IPS-11a (cell line): ENCODE measurements around the gene SLC18A3.

Experiments
- H3K4me3 ChIP-seq: one replicate; pipeline ENCODE4 v1.5.1; 2013; ENCODE audit warnings: low read depth, low read length, control low read depth

SLC18A3 gene

DNA sequence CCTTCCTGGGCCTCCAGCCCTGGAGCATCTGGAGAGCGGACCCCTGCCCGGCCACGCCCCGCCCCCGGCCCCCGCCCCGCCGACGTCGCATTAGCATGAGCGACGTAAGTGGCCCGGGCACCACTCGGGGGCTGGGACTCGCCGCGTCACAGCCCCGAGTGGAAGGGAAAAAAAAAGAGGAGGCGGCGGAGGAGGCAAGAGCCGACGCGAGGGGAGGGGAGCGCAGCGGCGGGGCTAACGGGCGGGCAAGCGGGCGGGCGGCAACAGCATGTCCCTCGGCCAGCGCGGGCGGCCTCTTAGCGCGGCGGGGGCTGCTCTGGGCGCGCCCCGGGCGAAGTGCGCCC lies at the start of gene SLC18A3:
SLC18A3 (plus strand) TSS at position 197 of the 344 bp plus-strand sequence. CDS start 431 bp downstream, outside the sequence.
- peak within 1 kb of the TSS; percentile 53 for H3K4me3 ChIP-seq

DNA sequence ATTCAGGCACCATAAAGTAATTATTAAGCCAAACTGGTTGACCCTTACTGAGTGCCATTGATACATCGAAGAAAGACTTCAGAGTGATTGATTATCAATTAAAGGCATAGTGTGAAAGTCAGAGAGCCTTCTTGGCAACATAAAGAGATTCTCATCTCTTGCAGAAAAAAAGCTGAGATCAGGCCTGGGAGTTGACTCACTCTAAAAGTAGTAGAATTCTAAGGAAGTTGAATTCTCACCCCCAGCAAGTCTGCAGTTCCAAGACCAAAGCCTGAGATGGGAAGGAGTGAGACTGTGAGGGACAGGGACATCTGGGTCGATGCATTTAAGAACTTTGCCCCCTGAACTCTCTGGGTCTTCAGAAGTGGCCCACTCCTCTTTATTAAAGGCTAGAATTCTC lies 49.6 kb upstream of the SLC18A3 start:
- H3K4me3 ChIP-seq = no peak overlapping the region

DNA sequence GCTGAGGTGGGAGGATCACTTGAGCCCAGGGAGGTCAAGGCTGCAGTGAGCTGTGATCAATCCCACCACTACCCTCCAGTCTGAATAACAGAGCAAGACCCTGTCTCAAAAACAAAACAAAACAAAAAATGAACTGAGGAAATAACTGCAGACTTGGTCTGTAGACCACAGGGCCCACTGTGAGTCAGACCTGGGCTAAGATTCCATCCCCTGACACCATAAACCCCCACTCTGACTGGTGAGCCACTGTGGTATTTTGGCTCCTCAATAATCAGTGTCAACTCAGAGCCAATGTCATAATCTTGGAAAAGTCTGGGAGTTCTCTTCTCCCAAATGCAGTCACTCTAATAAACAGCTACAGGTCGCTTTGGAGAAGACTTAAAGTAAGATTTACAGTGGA lies 47.2 kb upstream of the SLC18A3 start:
- H3K4me3 ChIP-seq = no peak overlapping the region

DNA sequence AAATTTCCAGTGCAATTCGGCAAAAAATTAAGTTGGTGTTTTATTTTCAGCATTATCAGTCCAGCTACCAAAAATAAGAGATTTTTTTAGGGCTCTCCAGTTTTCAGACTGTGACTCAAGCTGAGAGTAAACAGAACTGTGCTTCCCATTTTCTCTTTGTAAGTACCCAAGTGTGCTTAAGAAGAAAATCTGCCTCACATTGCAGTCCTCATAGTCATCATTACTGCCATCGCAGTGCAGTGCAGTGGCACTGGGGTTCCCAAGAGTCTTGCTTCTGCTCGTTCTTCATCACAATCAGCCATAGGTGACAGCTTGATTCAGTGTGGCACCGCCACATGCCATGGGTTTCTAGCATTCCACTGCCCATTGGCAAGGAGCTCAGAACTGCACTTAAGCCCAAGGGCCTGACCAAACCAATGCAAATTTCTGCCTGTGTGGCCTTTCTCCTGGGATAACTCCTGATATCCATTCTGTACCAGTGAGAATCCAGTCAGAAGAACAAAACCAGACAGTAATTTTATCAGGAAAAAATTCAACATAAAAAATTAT lies 45.6 kb upstream of the SLC18A3 start:
- no peak overlapping the region for H3K4me3 ChIP-seq

DNA sequence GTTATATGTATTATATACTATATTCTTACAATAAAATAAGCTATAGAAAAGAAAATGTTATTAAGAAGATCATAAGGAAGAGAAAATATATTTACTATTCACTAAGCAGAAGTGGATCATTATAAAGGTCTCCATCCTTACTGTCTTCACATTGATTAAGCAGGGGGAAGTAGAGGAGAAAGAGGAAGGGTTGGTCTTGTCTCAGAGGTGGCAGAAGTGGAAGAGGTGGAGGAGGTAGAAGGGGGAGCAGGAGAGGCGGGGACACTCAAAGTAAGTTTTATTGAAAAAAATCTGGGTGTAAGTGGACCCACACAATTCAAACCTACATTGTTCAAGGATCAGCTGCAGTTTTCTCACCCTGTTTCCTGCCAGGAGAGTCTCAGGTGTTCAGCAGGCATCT lies 42.3 kb upstream of the SLC18A3 start:
- H3K4me3 ChIP-seq = no peak overlapping the region

DNA sequence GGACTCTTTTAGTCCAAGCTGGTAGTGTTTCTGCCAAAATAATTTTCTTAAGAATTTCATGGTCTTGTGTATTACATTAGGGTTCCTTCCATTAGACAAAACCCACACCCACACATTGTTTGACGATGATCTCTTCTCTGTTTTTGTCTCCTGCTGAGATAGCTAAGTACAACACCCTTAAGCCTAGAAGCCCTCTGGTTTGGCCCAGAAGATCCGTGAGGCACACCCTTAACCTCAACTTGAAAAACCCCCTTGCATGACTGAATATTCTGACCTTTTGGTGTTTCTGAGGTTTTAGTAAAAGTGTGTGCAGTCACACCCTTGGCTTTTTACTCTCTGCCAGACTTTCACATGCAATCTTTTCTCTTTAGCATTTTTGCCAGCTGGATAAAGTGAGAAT lies 41.9 kb upstream of the SLC18A3 start:
- no peak overlapping the region for H3K4me3 ChIP-seq

DNA sequence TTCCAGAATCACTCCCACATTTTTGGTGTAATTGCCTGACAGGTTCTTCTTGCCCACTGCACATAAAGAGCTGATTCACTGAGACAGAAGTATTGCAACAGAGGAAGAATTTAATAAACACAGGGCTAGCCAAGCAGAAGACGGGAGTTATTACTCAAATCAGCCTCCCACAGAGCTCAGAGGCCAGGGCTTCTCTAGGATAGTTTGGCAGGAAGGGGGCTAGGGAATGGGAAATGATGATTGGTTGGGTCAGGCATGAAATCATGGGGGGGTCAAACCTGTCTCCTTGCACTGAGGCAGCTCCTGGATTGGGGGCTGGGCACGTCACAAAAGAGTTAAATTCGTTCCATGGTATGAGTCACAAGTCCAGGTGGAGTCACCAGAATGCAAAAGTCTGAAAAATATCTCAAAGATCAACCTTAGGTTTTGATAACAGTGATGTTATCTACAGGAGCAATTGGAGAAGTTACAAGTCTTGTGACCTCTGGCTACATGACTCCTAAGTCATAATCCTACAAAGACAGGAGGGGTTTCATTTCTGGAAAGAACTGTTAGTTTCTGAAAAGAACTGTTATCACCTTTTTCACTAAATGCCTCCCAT lies 41.0 kb upstream of the SLC18A3 start:
- no peak overlapping the region for H3K4me3 ChIP-seq

DNA sequence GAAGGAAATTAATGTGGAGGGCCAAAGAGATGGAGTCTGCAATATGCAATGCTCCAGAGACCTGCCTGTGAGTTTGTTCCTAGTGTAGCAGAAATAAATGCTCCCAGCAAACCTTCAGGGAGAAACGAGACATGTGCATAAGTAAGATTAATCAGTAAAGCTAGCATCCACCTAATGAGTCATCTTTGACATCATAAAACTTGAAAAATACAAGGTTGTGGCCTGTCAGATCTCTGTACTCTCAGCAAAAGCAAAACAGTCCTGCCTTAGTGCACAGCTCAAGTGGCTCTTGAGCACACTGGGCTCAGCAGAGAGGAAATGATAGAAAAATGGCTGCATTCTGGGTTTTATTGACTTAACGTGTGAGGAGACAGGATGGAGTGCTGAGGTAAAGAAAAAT lies 38.7 kb upstream of the SLC18A3 start:
- no peak overlapping the region for H3K4me3 ChIP-seq

DNA sequence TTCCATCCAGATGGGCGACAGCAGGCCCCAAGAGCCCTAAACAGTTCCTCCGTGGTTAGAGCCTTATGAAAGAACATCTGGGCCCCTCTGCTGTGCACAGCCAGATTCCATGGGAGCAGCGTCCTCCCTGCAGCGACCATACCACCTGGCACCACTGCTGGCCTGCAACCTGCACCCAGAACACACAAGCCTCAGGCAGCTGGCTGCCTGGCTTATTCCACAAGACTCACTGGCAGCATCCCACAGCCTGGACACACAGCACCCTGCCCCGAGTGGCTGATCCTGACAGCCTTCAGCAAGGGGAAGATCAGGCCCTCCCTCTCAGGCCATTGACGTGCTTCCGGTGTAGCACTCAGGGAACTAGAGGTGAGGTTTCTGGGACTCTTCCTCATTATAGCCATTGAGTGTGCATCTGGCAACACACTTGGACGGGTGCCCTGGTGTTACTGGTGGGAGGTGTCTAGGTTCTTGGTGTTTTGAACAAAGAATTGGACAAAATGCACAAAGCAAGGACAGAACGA lies 37.5 kb upstream of the SLC18A3 start:
- no peak overlapping the region for H3K4me3 ChIP-seq

DNA sequence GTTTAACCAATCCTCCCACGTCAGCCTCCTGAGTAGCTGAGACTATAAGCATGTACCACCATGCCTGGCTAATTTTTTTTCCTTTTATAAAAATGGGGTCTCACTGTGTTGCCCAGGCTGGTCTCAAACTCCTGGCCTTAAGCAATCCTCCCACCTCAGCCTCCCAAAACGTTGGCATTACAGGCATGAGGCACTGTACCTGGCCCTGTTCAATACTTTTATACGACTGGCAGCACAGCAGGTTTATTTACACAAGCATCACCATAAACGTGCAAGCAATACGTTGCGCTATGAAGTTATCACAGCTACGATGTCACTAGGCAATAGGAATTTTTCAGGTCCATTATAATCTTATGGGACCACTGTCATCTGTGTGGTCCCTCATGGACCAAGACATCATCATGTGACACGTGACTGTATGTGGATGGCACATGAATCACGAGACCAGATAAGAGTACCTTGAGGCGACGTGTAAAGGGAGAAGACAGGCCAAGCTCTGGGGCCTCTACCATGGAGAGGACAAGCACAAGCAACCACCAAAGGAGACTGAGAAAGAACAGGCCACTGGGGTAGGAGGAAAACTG lies 34.5 kb upstream of the SLC18A3 start:
- H3K4me3 ChIP-seq = no peak overlapping the region

DNA sequence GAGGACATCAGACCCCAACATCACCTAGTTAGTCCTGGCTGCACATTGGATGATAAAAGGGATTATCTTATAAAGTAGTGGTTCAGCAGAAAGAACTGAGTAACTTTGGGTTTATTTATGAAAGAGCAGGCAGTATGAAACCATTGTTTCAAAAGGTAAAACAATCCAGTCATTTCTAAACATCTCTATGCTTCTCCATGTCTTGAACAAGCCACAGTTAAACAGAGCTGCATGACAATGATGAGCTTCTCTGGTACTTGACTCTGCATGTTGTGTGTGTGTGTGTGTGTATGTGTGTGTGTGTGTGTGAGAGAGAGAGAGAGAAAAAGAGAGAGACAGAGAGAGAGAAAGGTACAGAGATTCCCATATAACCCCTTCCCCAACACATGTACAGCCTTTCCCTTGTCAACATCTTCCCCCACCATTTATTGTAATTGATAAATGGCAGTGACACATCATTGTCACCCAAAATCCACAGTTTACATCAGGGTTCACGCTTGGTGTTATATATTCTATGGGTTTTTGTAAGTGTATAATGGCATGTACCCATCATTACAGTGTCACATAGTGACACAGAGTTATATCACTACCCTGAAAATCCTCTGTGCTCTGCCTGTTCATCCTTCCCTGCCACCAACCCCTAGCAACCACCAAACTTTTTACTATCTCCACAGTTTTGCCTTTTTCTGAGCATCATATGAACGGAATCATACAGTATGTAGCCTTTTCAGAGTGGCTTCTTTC lies 32.8 kb upstream of the SLC18A3 start:
- no peak overlapping the region for H3K4me3 ChIP-seq

DNA sequence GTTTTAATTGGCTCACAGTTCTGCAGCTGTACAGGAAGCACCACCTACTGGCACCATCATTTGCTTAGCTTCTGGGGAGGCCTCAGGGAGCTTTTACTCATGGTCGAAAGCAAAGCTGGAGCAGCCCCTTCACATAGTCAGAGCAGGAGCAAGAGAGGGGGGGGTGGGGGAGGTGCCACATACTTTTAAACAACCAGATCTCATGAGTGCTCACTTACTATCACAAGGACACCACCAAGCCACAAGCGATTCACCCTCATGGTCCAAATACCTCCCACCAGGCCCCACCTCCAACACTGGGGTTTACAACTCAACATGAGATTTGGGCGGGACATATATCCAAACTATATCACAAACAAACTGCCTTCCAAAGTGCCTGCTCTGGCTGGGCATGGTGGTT lies 31.7 kb upstream of the SLC18A3 start:
- H3K4me3 ChIP-seq = no peak overlapping the region

DNA sequence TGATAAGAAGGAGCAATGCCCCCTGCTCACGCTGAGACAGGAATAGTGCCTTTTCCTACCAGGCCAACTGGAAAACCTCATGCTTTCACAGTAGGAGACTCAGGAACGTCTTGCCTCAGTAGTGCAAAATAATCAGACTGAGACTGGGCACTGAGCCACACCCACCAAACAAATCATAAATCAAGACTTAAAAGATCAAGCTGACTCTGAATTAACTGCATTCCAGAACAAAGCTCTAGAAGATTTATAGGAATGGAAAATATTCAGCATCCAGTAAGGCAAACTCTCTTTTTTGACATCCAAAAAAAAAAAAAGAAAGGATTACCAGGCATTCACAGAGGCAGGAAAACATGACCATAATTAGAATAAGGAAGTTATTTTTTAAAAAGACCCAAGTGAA lies 30.5 kb upstream of the SLC18A3 start:
- no peak overlapping the region for H3K4me3 ChIP-seq

DNA sequence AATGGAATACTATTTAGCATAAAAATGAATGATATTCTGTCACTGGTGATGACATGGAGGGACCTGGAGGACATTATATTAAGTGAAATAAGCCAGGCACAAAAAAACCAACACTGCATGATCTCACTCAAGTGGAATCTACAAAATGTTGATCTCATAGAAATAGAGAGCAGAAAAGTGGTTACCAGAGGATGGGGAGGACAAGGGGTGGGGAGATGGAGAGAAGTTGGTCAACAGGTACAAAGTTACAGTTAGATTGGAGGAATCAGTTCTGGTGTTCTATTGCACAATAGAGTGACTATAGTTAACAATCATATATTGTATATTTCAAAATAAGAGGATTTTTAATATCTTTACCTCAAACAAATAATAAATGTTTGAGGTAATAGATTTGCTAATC lies 24.7 kb upstream of the SLC18A3 start:
- no peak overlapping the region for H3K4me3 ChIP-seq

DNA sequence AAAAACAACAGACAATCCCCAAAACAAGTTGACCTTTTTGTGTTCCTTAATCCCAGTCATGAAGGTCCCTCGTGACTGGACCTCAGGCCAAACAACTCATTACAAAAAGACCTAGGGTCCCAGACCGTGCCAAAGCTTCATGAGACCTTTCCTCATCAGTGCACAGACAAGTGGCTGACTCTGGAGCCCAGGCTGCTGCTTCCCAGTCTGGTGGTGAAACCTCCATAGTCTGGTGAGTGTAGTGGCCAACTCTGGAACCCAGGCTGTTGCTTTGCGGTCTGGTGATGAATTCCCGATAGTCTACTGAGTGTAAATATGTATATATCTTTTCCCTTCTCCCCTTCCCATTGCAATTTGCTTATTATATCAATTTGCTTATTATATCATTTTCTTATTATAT lies 22.1 kb upstream of the SLC18A3 start:
- H3K4me3 ChIP-seq = no peak overlapping the region

DNA sequence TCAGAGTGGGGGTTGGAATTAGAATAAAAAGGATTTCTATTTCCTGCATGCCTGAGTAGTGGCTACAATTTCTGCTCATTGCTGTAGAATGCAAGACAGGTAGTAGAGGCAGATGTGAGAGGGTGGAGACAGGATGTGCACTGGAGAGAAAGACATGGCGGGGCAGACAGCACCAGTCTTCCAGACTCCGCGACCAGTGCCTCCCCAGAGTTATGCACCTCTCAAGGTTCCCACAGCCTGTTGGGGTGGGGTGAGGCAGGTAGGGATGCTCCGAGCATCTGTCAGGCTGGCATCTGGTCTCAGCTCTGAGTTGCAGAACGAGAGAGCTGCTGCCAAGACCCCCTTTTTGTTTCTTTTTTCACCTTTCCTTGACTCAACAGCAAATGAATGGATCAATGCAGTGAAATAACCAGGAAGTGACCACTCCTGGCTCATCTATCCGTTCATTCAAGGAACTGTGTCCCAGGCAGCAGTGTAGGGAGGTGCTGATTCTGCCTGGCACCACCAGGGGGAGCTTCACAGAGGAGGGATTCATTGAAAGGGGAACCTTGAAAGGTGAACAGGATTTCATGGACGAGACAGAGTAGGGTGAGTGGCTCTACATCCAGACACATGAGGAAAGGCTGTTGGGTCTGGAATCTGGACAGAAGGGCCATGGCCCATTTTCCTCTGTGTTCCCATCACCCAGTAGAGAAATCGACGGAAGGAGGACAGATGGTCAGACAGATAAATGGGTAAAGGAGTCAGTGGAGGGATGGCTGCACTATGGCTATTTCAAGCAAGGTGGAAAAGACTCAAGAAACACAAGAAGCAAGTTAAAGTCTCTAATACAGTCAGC lies 17.2 kb upstream of the SLC18A3 start:
- H3K4me3 ChIP-seq = no peak overlapping the region

DNA sequence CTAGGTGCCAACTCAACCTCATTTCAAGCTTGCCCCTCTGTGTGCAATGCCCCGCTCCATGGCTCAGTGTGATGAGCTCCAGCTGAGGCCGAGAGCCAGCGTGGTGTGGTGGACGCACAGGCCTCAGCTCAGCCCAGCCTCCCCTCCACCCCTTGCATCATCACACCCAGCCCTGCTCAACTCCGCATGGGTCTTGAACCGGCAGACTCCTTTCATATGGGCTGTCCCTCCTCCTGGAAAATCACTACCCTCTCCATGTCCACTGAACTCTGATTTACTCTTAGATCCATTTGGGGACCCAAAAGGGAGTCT lies 16.6 kb upstream of the SLC18A3 start:
- H3K4me3 ChIP-seq = no peak overlapping the region

DNA sequence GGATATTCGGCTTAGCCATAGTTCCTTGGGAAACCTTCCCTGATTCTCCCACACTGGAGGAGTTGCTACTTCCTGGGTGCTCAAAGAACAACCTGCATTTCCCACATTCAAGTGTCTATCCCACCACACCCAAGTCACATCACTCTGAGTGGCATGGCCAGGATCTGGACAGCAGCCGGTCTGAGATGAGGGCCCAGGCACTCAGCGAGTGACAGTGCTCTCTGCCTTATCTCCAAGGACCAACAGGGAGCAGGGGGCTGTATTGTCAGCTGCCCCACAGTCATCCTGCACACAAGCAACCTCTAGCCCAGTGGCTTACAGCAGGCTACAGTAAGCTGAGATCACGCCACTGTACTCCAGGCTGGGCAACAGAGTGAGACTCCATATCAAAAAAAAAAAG lies 16.1 kb upstream of the SLC18A3 start:
- no peak overlapping the region for H3K4me3 ChIP-seq

DNA sequence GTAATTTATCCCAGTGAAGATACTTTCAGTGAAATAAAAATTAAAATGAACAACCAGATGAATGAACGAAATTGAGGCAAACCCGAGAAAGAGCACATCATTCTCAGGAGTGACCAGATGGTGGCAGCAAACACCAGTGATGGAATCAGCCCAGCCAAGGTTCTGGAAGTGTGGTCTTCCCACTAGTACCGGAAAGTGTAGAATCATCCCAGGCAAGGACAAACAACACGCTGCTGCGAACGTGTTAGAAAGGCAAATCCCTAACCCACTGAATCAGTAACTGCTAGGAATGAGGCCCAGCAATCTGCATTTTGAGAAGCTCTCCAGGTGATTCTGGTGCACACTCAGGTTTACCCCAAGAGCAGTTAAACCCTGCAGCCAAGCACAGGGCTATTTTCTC lies 15.5 kb upstream of the SLC18A3 start:
- no peak overlapping the region for H3K4me3 ChIP-seq

DNA sequence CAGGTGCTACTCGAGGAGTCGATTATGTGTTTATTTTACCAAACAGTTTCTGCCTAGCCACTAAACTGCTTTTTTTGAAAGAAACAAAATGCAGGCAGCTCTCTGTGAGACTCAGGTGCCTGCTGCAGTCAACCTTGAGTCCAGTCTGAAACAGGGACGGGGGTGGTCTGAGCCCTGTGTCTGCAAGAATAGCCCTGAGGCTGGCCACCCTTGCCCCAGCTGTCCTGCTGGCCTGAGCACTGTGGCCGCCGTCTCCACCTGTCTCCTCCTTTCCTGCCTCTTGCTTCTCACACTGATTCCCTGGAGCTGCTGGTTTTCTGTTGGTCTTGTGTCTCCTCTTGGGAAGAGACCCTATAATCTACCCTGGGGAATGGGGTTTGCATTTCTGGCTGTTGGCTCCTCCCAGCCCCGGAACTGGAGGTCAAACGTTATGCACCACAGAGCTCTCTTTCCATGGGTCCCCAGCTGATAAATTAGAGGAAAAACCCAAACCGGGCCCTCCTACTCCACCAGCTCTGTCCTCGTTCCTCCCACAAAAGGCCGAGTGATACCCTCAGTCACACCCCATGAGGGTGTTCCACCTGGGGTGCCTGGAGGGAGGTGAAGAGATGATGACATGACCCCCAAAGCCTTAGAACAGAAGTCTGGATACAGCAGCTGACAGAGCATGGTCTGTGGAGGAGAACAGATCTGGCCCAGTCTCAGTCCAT lies 15.0 kb upstream of the SLC18A3 start:
- no peak overlapping the region for H3K4me3 ChIP-seq
